ENCODE measurements around the gene RBM20.
"Not testable (repeated sequence)": the region's sequence is repeated elsewhere in the genome, so short reads cannot be mapped to it uniquely, and the experiment has no call there.

The RBM20 gene

DNA sequence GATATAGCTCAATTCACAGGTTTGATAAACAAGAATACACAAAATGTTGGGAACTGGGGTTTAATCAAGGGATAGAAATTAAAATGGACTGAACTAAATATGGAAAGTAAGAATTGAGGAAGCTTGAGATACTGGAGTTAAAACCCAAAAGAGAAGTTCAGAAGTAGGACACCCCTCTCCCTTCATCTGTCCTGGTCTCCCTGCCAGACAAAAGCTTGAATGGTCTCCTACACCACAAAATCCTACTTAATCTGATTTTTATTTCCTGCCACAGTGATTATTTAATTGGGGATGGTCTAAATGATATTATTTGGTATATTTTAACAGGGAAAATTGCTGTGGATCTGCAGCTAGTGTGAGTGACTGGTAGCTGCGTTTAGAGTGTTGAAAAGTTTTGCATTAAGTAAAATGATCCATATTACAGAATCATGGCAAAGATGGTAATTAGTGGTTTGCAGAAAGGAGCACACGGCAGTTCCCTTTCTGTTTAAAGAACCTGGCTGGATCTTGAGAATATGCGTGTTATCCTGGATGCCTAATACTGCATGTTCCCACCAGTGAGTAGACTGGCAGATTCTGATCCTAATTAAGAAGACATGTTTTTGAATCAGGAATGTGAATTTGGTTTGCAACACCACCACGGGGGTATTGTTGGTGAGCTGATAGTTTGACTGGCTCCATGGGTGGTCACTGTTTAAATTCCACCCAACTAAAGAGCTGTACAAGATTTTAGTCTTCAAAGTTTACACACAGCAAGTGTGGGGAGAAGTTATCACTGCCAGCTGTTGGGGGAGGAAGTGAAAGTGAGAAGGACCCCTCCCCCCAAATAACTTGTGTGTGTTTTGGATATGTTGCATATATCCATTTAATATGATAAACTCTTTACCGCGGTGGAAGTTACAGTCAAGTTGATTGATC is 5.5 kb downstream of the RBM20 start:
- DNase-seq, result no peak

DNA sequence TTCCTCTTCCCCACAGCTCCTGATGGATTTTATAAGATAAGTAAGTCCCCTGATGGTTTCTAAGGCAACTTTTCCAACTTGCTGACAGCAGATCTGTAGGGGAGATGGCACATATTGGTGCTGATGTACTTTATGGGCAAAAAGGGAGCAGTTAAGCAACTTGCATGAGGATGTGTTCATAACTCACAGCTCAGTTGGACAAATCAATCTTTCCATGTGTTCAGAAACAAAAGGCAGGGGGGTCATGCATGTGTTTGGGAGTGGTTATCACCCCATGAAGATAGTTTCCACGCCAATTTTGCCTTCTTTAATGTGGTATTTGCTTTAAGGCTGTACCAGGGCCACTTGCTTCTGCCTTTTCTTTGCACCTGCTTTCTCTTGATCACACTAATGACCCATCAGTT is 6.1 kb downstream of the RBM20 start:
- no peak for DNase-seq

DNA sequence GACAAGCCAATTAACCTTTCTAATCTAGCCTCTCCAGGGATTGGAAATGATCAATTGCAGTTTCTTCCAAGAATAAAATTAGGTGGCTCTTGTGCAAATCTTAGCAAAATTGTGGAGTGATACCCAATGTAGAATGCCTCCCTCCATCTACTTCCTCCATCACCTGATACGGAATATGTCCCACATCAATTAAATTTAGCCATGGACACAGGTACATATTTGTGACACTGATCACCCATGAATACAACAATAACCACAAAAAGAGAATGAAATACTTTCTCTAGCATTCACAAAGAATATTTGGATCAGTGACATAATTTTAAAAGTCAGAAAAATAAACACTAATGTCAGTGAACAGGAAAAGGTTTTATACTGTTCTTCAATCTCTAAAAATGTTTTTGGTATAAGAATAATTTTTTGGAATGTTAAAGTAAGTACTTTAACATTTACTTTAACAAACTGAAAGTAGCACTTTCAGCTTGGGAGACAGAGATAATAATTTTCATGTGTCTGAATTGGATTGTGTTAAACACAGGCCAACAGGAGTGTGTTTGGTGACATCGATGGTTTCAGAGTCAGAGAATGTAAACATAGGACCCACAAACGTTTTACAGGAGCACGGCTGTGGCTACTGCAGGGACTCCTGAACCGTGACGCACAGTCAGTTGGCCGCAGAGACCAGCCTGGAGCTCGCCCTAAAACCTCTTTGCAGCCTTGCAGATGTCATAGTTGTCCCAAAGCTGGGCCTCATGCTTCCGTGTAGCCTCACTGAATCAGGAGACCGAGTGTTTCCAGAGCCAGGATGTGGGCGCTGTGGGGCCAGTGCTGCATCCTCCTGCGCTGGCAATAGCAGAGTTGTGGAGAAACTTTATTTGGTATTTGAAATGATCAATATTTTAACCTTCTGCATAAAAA is 7.2 kb downstream of the RBM20 start:
- peak in 1 of 5 donors; percentile 36 for DNase-seq

DNA sequence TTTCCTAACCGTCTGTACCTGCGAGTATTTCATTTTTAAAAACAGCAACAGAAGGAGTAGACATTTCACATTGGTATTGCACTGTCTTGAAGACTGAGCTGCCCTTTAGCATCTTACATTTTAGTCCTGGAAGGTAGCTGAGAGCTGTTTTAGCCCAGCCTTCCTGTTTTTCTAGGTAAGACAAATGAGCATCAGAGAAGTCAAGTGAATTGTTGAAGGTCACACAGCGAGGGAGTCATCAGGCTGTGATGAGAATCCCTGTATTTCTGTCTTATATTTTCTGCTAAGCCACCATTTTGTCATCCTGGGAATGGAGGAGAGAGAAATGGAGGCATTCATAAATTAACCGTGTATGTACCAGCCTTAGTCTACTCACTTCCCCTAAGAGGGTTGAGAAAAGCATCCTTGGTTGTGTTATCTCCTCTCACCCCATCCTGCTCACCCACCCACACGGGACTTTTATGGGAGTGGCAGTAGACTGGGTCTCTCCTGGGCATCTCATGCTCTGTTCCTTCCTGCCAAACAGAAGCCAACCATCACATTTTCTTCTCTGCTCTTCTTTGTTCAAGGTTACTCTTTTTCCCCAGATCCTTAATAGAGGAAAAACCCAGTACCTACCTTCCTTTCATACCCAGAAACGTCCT is 8.5 kb downstream of the RBM20 start:
- DNase-seq, result no peak

DNA sequence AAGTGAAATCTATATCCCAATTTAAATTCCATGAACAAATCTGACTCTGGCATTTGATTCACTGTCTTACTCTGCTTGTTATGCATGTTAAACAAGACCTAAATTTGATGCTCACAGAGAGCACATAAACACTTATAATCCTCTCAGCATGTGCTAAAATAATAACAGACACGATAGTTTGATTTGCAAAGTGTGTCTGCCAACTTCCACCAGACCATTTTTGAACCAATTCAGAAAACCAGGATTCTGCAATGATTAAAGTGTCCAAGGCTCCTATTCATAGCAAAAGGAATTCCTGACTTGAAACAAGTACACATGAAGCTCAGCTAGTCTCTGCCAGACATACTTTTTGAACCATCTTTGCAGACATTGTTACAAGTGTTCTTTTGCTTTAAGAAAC is 11.2 kb downstream of the RBM20 start:
- DNase-seq, result no peak

DNA sequence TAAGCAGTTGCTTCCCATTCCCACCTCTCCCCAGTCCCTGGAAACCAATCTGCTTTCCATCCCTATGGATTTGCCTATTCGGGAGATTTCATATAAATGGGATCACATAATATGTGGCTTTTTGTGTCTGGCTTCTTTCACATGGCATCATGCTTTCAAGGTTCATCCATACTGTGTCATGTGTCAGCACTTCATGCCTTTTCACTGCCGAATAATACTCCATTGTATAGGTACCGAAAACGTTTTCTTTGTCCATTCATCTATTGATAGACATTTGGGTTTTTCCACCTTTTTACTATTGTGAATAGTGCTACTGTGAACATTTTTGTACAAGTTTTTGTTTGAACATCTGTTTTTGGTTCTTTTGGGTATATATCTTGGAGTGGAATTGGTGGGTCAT is 12.5 kb downstream of the RBM20 start:
- no peak for DNase-seq

DNA sequence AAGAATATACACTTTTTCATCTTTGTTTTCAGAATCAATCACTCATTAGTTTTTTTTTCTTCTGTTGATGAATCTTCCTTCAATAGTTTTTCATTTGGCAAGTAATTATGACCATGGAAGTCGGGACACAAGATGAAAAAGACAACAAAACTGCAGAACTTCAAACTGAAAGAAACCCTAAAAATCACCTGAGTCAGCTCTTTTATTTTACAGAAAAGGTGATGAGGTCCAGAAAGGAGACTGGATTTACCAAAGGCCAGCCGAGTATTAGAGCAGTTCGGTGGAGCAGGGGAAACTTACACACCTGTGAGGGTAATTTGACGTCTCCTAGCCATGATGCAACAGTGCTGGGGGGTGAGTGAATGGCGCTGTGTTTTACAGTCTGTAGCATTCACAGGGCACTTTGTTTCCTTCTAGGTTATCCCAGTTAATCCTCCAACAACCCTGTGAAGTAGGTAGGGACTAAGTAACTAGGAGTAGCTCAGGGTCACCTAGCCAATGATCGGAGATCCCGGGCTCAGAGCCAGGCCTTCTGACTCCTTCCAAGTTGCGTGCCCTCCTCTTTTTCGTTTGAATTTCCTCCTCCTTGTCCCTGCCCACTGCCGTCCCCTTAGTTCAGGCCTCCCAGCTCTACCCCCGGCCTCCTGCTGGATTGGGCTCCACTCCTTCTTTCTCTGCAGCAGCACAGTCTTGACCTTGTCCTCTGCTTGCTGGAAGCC is 14.0 kb downstream of the RBM20 start:
- no peak for DNase-seq

DNA sequence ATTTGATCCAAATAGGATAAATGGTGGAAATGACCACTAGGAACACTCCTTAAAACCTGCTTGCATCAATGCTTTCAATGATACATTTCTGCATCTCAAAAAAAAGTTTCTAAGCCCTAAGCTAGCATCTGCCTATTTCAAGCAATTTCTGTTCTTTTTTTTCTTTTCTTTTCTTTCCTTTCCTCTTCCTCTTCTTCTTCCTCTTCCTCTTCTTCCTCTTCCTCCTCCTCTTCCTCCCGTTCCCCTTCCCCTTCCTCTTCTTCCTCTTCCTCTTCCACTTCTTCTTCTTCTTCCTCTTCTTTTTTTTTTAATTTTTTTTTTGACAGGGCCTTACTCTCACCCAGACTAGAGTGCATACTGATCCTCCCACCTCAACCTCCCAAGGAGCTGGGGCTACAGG is 15.4 kb downstream of the RBM20 start:
- DNase-seq, result no peak

DNA sequence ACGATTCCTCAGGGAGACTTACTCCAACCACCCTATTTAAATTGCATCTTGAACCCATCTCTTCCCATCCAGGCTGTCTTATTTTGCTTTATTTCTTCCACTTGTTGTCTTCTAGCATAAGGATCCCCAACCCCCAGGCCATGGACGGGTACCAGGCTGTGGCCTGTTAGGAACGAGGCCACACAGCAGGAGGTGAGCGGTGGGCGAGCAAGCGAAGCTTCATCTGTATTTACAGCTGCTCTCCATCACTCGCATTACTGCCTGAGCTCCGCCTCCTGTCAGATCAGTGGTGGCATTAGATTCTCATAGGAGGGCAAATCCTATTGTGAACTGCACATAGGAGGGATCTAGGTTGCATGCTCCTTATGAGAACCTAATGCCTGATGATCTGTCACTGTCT is 16.2 kb downstream of the RBM20 start:
- not testable (repeated sequence) for DNase-seq

DNA sequence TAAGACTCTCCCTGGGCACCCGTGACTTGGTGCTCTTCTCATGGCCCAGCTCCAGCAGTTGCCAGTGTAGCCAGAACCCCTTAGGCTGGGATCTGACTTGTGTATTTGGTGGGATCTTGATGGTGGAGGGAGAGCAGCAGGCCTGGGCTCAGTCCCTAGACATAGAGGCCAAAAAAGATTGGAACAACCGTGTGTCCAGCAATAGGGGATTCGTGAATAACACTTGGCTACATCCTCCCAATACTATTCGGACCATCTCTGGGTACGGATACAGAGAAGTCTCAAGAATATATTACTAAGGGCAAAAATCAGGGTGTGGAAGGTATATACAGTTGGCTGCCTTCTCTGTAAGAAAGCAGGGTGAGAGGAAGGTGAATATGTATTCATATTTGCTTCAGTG is 17.2 kb downstream of the RBM20 start:
- no peak for DNase-seq

DNA sequence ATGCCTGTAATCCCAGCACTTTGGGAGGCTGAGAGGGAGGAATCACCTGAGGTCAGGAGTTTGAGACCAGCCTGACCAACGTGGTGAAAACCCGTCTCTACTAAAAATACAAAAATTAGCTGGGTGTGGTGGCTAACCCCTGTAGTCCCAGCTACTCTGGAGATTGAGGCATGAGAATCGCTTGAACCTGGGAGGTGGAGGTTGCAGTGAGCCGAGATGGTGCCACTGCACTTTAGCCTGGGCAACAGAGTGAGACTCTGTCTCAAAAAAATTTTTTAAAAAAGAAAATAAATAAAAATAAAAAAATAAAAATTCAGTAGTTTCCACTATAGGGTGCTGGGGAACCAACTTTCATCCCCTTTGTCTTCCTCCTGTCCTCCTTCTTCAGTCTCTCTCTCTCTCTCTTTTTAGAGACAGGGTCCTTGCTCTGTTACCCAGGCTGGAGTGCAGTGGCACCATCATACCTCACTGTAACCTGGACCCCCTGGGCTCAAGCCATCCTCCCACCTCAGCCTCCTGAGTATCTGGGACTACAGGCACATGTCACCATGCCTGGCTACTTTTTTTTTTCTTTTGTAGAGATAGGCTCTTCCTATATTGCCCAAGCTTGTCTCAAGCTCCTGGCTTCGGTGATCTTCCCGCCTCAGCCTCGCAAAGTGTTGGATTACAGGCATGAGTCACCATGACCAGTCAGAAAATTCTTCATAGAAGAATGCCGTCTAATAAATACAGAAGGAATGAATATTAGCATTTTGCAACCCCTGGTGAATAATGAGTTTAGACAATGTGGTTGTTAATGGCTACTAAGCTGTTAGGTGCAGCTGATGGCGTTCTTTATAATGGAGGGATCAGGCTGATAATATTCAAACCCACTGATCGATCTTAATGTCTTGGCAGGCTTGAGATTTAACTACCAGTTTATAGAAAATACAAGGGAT is 20.6 kb downstream of the RBM20 start:
- no peak for DNase-seq

DNA sequence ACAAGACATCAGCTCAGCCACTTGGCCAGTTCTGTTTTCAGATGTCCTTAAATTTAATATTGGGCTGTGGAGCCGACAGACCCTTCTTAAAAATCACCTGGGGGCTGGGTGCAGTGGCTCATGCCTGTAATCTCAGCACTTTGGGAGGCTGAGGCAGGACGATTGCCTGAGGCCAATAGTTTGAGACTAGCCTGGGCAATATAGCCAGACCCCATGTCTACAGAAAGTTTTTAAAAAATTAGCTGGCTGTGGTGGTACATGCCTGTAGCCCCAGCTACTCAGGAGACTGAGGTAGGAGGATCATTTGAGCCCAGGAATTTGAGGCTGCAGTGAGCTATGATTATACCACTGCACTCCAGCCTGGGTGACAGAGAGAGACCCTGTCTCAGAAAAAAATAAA is 22.1 kb downstream of the RBM20 start:
- DNase-seq, result not testable (repeated sequence)

DNA sequence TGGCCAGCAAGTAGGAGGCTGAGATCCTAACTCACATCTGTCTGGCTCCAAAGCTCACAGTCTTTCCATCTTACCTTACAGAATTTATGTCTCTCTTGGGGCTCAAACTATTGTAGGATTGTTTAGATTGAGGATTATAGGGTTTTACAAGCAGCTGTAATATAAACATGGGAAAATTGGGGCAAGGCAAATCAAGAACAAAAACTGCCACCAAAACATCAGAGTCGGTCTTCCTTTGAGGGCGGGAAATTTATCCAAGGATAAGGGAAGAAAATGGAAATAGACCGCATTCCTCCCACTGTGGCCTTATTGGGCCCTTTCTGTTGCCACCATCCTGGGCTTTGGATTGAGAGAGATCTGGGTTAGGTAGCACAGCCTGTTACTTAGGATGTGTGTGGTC is 22.5 kb downstream of the RBM20 start:
- DNase-seq, result no peak

DNA sequence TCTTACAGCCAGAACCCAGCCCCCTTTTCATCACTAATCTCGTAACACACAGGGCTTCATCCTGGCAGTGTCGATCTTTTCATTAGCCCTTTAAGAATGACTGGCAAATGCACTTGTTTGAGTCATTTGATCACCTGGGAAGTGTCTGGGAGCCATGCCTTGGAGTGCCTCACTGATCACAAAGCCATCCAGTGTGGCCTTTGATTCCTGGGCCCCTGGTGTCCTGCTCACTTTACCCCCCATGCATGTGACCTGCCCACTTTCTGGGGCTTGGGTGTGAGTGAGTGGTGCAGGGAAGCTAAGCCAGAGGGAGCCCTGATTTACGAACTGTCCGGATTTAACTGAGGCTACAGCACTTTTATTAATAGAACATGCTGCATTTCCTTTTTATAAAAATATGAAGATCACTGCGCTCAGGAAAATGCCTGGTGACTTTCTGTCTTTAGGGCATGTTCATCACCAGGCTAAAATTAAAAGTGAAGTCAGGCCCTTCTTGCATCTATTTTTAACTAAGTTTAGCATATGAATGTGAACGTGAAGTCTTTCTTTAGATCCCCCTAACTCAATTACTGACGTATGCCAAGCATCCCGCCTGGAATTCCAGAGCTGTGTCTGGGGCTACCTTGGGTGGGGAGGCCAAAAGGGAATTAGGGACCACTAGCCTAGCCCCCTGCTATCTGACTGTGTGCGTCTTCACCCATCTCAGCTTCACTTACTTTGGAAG is 23.6 kb downstream of the RBM20 start:
- no peak for DNase-seq

DNA sequence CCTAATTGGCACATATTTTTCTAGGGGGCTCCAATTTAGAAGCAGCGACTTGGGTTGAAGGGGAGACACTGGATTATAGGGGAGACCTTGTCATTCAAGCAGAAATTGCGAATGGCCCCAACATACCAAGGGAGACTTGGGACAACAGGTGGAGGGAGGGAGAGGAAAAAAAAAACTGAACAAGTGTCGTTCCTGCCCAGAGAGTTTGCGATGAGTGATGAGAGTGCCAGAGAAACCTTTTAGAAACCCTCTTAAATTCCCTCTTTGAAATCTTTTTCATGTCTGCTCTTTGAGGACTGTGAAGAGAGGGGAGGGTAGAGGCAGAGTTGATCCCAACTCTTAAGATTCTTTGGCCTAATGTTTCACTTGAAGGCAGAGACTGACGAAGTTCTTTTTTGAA is 24.3 kb downstream of the RBM20 start:
- DNase-seq, result no peak

DNA sequence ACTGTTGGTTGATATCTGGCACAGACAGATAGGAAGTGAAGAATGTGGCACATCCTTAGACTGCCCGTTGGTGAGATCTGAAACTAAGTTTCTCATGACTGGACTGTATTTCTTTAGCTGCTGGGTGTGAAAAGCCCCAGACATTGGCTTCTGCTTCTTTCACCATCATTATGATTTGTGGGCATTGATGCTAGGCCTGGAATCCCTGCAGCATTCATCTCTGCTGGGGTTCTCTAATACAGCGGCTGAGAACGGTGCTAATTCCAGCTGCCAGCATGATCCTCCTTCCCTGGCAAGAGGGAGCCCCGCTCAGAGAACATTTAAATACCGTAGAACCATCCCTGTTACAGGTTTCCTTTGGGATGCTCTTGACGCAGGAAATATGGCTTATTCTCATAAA is 26.2 kb downstream of the RBM20 start:
- DNase-seq, result no peak

DNA sequence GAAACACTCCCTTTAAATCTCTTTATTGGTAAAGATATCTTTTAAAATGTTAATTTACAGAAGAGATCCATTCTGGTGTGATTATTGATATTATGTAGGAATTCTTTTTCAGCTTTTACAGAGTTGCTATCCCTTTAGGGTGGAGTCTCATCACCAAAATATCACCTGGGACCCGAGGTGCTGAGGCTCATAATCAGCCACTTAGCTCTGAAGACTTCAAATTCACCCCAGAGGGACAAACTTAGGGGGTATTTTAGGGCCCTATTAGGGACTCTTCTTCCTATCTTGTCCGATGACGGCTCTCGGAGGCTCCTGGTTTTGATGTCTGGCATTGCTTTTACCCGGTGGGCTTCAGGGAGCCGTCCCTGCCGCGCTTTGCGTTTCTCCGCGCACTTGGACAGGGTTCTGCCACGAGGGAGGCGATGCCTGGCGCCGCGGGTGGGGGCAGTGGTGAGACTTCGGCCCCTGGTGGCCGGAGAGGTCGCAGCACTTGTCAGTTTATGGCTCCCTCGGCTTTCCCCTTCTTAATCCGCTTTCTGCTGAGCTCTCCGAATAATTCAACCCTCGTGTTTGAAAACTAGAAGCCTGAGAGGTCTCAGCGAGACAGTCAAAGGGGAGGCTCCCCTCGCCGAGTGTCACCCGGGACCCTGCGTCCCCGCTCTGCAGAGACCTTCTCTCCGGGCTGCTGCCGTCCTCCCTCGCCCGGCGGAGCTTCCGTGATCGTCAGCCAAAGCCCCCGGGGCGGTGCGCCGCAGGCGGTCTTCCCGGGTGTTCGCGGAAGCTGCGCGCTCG is 27.8 kb downstream of the RBM20 start:
- peak; percentile 12 to 79 (median 52) for DNase-seq

DNA sequence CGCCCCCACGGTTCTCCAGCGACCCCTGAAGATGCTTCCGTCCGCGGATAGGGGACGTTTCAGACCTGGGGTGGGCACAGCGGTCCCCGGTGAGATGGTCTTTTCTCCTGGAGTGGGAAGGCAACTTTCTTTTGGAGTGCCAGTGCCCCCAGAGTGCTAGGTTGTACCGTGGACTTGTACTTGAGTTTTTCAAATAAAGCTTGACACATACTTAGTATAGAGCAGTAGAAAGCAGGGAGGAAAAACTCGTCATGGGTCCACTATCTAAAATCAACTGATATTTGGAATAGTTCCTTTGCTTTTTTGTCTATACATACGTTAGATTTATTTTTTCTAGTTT is 28.4 kb downstream of the RBM20 start:
- DNase-seq, result no peak

DNA sequence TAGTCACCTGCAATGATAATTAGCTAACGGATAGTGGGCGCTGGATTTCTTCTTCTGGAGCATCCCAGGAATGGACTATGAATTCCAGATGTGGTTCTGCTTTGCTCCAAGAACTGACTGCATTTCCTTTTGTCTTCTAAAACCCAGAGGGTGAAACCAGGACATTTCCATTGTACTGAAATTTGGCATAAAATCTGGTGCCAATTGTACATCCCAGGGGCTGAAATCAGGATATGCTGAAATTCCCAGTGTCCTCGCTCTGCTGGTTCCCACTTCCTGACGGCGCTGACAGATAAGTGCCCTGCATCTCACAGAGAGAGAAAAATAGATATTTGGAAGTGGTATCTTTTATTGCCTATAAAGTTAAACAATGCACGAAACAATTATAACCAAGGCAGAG is 31.9 kb downstream of the RBM20 start:
- DNase-seq, result no peak

Measured in T-helper 1 cell (primary cell).